ENCODE measurements around the gene CLASP2.

The CLASP2 gene

GRCh38 chr3:33699275-33699674 lies 18.8 kb downstream of the CLASP2 start:
- POLR2A ChIA-PET = no interaction called here

GRCh38 chr3:33694944-33695343 lies 23.1 kb downstream of the CLASP2 start:
- ChIA-PET CTCF (no interaction called here), POLR2A (no interaction called here)
- no peak for DNase-seq (ENCODE audit: extremely low spot score)
- no peak for TF ChIP-seq CTCF (IDR thresholded peaks at IDR 0.05; ENCODE audit: control extremely low read depth, extremely low read depth, low read depth, missing control alignments)

More at GRCh38 chr3:33699275-33699674, 18.8 kb downstream of the CLASP2 start:
- CTCF ChIA-PET = interaction anchor here (1.6 kb wide), 1 partner anchor 88 kb away, joined by 4 read pairs; no protein-coding TSS in a partner anchor
- TF ChIP-seq CTCF (IDR thresholded peaks at IDR 0.05; ENCODE audit: control extremely low read depth, extremely low read depth, low read depth, missing control alignments) = no peak
- DNase-seq (ENCODE audit: extremely low spot score) = no peak

- CTCF ChIA-PET = interaction anchor here (1.0 to 1.8 kb wide), 4 partner anchors 10 to 97 kb away, joined by 3 to 5 read pairs (median 4); no protein-coding TSS in a partner anchor
- POLR2A ChIA-PET = no interaction called here
- no peak for TF ChIP-seq CTCF (IDR thresholded peaks at IDR 0.05; ENCODE audit: control extremely low read depth, extremely low read depth, low read depth, missing control alignments)
- DNase-seq (ENCODE audit: extremely low spot score) = no peak
These were observed 27.7 kb downstream of the CLASP2 start for GRCh38 chr3:33690341-33690740.

GRCh38 chr3:33687406-33688010 lies 30.5 kb downstream of the CLASP2 start:
- POLR2A ChIA-PET = no interaction called here
- DNase-seq (ENCODE audit: extremely low spot score) = no peak
- CTCF ChIA-PET = interaction anchor here (0.9 kb wide), 1 partner anchor 14 kb away, joined by 3 read pairs; no protein-coding TSS in a partner anchor
- TF ChIP-seq CTCF (IDR thresholded peaks at IDR 0.05; ENCODE audit: control extremely low read depth, extremely low read depth, low read depth, missing control alignments) = no peak

- ChIA-PET POLR2A (no interaction called here), CTCF (no interaction called here)
- no peak for DNase-seq (ENCODE audit: extremely low spot score)
- no peak for TF ChIP-seq CTCF (IDR thresholded peaks at IDR 0.05; ENCODE audit: control extremely low read depth, extremely low read depth, low read depth, missing control alignments)
These were observed 35.3 kb downstream of the CLASP2 start for GRCh38 chr3:33682770-33683169.

GRCh38 chr3:33681667-33682066 lies 36.4 kb downstream of the CLASP2 start:
- CTCF ChIA-PET = interaction anchor here (1.3 kb wide), 1 partner anchor 16 kb away, joined by 3 read pairs; no protein-coding TSS in a partner anchor
- no peak for TF ChIP-seq CTCF (IDR thresholded peaks at IDR 0.05; ENCODE audit: control extremely low read depth, extremely low read depth, low read depth, missing control alignments)
- DNase-seq (ENCODE audit: extremely low spot score) = no peak
- POLR2A ChIA-PET = no interaction called here
